GM21381 (cell line): ENCODE data around the gene SLC24A3.

Experiments used
- ATAC-seq: cut with Tn5 transposase; IDR thresholded peaks from one replicate; pipeline ENCODE4 v1.9.1; 2021; ENCODE audit warnings: mild to moderate bottlenecking, moderate library complexity; ENCODE audit not compliant: unreplicated experiment

Gene SLC24A3

DNA sequence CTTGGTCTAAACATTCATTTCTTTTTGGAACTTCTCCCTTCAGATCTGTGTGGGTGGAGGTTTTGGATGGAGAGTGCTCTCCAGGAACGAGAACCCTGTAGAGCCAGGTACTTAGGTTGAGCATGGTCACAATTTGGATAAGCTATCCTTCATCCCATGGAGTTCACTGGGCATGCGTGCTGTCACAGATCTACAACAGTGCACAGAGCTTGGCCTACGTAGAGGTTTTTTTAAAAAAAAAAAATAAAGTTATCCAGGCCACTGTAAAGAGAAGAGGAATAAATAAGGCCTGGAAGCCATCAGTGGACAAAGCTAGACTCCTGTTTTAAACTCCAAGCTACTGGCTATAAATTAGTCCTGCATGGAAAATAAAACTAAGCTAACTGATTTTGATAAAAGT is 165.6 kb downstream of the SLC24A3 start:
- no peak for ATAC-seq

GRCh38 chr20:19380211-19380610 is 167.8 kb downstream of the SLC24A3 start:
- no peak for ATAC-seq

- ATAC-seq, result no peak
These were observed 169.5 kb downstream of the SLC24A3 start for GRCh38 chr20:19381947-19382346.

DNA sequence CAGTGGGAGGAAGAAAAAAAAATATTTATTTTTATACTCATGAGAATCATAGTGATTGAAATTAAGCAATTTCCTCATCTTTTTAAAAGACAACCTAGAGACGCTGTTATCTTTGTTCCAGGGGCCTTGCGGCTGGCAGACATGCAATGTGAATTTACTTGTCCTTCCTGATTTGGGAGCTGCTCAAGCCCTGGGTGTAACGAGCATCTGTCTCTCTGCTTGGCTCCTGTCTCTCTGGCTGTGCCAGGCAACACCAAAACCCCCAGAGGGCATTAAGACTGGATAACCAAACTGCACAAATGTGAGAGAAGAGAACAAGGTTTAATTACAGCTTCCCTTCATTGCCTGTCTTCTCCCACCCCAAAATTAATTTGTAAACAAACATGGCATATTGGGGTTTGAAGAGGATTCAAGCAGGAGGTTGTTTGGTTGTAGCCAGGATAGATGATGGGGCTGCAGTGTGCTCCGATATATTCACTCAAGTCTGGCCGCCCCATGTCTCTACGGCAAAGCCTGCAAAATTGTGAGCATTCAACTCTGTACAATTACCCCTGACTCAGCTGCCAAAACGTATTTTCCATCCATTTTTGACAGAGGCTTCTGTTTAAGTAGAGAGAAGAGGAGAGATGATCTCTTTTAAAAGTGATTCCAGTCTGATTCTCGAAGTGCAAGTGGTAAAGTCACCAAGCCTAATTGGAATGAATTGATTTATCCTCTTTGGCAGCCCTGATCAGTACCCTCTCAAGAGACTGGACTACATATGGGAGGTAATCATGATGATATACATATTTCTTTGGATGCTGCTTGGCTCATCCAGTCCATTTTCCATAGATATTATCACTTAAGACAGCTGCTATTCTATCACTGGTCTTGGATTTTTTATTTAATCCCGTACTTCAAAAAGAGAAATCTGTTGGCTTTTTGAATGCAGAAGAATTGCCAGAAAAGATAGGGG is 170.2 kb downstream of the SLC24A3 start:
- no peak for ATAC-seq

DNA sequence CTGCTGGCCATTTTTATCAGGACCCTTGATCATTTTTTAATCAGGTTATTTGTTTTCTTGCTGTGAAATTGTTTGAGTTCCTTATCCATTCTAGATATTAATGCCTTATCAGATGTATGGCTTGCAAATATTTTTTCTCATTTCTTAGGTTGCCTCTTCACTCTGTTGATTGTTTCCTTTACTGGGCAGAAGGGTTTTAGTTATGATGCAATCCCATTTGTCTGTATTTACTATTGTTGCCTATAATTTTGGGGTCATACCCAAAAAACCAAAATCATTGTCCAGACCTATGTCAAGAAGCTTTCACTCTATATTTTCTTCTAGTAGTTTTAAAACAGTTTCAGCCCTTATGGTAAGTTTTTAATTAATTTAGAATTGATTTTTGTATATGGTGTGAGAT is 172.5 kb downstream of the SLC24A3 start:
- ATAC-seq, result no peak

GRCh38 chr20:19387251-19387650 is 174.8 kb downstream of the SLC24A3 start:
- no peak for ATAC-seq

DNA sequence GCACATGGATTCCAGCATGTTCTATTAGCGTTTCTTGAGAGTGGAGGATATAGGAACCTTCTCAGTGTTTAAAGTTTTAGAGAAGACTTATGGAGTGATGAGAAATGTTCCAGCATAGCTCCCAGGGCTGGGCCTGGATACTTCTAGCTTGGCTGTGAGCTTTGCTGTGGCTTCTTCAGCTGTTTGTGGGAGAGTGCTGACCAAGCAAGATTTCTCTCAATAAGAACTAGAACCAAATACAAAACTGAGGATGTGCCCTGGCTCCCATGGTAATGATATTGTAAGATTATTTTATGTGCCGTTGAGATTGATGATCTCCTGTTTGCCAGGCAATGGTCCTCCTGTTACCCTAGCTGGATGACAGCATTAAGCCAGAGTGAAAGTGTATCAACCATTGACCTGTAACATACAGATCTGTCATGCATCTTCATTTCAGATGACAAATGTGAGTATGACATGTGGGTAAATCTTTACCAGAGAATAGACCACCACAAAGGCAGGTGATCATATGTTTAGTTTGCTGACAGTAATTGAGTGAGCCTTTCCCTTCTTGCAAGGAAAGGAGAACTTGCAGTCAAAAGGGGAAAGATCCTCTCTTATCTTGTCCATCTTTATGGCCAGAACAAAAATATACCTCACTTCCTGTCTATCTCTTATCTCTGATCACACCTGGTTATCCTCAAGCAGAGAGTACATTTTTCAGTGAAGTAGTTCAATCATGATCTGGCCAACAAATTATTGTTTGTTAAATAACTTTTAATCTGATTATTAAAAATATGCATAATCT is 180.1 kb downstream of the SLC24A3 start:
- no peak for ATAC-seq

DNA sequence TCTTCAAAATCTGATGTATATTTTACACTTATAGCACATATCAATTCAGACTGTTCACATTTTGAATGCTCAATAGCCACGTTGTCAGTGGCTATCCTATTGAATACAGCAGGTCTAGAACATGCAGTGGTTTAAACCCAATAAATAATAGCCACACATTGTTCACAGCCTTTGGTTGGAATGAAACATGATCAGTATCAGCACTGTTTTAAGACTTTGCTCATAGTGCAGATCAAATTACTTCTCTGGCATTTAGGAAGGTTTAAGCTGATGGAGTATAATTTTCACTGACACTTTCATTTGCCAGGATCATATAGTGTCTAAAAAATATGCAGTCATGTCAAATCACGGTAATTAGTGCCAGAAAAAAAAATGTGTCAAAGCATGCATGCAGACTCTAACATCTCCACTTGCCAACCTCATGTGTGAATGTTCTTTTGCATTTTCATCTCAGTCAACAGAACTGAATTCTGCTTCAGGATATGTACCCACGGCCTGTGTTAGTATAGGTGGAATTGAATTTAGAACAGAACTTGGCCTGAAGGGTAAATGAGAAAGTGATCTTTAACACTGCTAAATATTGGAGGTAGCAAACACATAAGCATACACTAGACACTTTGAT is 184.1 kb downstream of the SLC24A3 start:
- ATAC-seq, result no peak

- no peak for ATAC-seq
These were observed 184.8 kb downstream of the SLC24A3 start for GRCh38 chr20:19397226-19397625.

DNA sequence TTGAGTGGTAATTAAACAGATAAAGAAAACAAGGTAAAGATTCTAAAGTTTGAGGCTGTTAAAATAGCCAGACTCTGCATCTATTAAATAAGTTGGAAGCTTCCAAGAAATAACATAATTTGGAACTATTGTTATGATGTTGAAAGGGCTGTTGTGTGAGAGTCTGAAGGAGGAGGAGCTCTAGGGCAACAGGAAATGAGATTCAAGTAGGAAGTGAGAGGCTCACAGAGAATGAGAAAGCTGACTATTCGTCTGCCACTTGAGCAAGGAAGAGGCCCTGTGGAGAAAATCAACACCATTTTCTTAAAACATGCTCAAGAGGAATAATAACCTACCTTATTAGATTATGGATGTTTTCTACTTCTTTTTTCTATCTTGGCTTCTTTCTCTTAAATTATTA is 185.2 kb downstream of the SLC24A3 start:
- no peak for ATAC-seq

DNA sequence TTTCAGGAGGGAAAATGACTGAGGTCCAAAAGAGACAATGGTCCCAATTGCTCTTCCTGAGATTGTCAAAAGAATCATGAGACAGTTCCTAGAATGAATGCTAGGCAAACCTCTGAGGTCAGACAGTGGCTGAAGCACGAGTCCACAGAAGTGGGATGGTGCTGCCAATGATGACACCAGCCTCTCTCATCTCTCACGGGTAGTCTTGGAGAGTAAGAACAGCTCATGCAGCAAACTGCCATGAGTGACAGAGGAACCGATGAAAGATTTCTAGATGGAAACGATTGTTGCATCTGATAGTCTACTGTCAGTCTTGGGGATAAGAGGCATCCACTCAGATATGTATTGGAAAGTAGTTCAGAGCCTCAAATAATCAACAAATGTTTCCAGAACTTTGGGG is 188.7 kb downstream of the SLC24A3 start:
- no peak for ATAC-seq

DNA sequence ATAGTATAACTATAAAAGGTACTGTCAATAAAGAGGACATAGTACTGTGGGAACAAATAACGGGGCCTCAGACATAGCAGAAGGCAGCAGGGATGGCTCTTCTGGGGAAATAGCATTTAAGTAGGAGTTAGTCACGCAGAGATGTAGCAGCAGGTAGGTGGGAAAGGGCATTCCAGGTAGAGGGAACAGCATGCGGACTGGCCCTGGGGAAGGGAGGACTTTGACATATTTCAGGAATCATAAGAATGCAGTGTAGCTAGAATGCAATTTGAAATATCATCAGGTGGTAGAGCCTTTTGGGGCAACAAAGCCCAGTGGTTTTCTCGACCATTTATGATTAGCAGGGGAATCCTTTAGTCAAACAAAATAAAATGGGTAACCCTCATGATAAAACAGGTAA is 191.1 kb downstream of the SLC24A3 start:
- ATAC-seq, result no peak

- no peak for ATAC-seq
These were observed 192.4 kb downstream of the SLC24A3 start for GRCh38 chr20:19404826-19405225.

DNA sequence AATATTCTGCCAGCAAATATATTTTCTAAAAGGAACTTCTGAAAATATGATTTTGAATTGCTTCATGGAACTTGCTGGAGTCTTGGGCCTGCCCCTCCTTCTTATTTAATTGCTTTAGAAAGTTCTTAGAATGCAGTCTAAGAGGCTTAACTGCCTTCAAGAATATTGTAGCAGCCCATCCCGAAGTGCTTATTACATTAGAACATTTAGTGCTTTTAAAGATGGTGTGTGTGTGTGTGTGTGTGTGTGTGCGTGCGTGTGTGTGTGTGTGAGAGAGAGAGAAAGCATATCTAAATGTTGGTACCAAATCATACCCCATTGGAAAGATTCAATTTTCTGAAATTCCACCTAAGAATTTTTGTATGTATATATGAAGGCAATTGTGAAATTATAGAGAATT is 193.5 kb downstream of the SLC24A3 start:
- no peak for ATAC-seq

DNA sequence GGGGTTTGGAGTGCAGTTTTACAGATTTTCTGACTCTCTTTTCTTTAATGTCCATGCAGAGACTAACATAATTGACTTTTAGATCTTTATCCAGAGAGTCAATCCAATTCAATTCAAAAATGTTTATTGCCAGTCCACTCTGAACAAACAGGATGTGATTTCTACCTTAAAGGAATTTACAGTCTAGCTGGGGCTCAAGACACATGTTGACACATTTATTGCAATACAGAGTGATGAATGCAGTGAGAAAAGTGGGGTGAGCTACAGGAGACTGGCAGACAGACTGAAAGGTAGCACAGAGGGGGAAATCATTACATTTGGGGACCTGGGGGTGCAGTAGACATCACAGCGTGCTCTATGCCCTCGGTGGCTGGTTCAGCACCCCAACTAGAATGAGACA is 193.9 kb downstream of the SLC24A3 start:
- ATAC-seq, result no peak

- ATAC-seq, result no peak
These were observed 194.8 kb downstream of the SLC24A3 start for GRCh38 chr20:19407196-19407595.

- no peak for ATAC-seq
These were observed 195.3 kb downstream of the SLC24A3 start for GRCh38 chr20:19407736-19408135.

DNA sequence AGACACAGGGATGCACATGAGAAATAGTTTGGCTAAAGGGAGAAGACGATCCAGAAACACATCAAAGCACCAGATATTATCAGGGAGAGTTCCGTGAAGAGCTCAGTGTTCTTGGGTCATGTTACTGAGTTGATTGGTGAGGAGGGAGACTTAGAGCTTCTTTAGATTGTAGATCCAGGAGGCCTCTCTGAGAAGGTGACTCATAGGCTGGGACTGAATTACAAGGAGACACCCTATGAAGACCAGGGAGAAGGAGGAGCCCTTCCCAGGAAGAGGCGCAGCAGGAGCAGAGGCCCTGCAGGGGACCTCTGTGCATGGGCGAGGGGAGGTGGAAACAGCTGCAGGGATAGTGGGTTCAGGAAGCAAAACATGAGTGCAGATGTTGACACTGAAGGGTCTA is 196.5 kb downstream of the SLC24A3 start:
- no peak for ATAC-seq

- no peak for ATAC-seq
These were observed 199.4 kb downstream of the SLC24A3 start for GRCh38 chr20:19411811-19412210.

DNA sequence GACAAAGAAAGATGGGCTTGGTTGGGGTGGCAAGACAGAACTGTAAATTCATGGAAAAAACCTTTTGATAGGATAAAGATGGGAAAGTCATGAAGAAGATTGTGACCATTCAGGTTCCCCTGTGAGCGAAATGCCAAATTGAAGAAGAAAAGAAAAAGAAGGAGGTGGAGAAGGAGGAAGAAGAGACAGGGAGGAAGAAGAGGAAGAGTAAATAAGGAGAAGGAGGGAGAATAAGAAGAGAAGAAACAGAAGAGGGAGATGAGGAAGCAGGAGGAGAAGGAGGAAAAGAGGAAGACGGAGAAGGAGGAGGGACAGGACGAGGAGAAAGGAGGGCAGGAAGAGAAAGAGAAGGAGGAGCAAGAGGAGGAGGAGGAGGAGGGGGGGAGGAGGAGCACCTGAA is 199.8 kb downstream of the SLC24A3 start:
- no peak for ATAC-seq

DNA sequence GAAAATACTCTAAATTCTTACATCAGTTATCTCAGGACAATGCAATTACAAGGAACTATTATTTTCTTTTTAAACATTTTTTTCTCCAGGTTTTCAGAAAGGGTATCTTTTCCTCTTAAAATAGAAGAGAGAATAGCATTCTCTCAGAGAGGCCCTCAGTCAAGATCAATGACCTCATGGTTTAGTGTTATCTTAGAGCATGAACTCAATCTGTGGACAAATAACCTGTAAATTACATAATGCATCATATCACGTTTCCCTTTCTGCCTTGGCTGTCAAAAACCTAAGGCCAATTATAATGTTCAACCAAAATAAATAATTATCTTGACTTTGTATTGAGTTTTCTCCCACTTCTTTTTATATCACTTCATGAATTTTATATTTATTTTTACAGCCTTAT is 202.2 kb downstream of the SLC24A3 start:
- ATAC-seq, result no peak

- no peak for ATAC-seq
These were observed 203.3 kb downstream of the SLC24A3 start for GRCh38 chr20:19415786-19416185.
